NCI-H1930 (cell line): ENCODE results near the gene AATF.

Experiments used
- DNase-seq, 2 experiments: peaks; one replicate each; lab custom pipeline; 2025; lab: John Stamatoyannopoulos, UW

AATF gene

DNA sequence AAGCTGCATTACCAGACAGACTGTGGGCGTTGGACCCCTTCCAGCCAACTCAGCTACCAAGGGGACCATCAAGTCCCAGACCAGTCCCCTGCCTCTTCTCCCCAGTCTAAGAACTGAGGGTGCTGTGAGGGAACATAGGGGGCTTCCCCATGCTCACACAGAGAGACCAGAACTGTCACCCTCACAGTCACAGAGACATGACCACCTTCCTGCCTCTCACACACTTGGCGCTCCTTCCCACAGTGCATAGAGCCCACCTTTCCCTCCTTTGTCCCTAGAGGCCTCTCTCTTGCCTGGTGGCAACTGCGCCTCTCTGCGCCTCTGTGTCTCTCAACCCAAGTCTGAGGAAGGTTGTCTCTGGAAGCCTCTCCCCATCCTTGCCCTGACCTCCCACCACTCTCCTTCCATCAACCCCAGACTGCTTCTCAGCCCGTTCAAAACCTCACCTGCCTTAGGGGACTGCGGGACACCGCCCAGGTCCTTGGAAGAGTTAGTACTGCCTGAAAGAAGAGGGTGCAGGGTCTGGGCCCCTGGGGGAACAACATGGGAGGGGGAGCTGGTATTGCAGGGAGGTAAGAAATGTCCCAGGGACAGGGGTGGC is 17.6 kb upstream of the AATF start:
- no peak for DNase-seq

DNA sequence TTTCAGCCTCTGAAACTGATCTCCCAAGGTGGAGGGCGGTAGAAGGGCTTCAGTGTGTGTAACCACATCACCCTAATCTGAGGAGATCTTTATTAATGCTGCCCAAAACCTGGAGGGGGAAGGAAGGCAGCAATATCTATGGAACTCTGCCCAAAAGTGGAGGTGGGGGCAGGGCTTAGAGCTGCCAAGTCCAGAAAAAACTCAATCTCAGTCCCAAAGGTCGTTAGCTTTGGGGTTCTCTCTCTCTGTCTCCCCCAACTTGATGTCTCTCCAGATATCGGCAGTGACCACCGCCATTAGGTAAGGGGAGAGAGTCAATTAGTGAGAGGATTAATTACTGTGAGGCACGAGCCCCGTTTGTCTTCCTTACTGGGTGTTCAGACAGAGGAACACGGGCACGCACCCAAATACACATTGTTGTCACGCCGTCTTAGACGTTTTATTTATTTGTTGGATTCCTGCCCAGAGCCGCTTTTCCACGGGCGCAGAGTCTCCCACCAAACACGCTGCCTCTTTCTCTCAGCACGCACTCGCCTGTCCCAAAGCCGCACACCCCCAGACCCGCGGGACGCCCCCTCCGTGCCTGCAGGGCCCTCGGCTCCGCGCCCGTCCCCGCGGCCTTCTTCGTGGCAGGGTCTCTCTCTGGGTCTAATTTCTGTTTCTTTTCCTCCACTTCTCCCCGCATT is 16.9 kb upstream of the AATF start:
- DNase-seq: no peak

DNA sequence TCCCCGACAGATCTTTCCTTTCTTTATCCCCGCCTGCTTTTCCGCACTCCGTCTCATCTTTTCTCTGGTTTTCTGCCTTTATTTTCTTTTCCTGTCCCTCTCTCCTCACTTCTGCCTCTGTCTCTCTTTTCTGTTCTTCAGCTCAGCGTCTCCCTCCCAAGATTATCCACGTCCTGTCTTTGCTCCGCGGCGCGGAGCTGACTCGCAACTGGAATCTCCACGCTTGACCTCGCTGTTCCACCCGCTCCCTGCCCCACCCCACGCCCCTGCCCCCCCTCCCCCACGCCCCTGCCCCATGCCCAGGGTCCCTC is 16.4 kb upstream of the AATF start:
- DNase-seq: no peak

- no peak for DNase-seq
Measured at GRCh38 chr17:36932694-36933511, 15.9 kb upstream of the AATF start.

DNA sequence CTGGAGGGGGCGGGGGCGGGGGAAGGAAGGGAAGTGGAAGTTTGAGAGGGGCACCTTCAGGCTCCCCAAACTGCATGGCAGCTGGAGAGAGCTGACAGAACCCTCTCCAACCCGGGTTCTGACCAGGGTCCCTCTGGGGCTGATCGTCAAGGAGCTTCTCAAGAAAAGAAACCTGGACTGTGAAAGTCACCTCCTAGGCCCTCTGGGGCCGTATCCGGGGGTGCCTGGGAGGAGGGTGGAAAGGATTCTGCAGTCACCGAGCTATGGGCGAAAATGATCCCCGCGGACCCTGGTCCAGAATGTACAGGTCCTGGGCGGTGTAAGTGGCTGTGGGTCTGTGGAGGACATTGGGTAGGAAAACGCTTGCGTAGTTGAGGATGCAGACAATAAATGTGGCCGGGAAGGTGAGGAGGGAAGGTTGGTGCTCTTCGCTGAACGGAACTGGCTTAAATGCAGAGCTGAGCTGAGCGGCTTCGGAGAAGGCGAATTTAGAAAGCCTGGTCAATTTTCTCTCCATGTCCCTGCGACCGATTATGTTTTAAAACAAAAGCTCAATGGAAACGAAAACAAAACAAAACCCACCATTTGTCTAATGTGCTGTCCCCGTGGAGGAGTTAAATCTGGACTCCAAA is 15.1 kb upstream of the AATF start:
- no peak for DNase-seq

GRCh38 chr17:36934144-36934691 is 14.5 kb upstream of the AATF start:
- no peak for DNase-seq

- DNase-seq: peak in 1 of 2 experiments; percentile 26
Measured at GRCh38 chr17:36934692-36935630, 13.8 kb upstream of the AATF start.

- DNase-seq: no peak
Measured at GRCh38 chr17:36935671-36936454, 12.9 kb upstream of the AATF start.

- peak; percentile 47 to 60 for DNase-seq
Measured at GRCh38 chr17:36936455-36937000, 12.2 kb upstream of the AATF start.

GRCh38 chr17:36937001-36937958 is 11.5 kb upstream of the AATF start, which contains the start of gene LHX1:
LHX1 (plus strand) TSS chr17:36937475; CDS start chr17:36938198, 723 bp downstream.
- no peak for DNase-seq

DNA sequence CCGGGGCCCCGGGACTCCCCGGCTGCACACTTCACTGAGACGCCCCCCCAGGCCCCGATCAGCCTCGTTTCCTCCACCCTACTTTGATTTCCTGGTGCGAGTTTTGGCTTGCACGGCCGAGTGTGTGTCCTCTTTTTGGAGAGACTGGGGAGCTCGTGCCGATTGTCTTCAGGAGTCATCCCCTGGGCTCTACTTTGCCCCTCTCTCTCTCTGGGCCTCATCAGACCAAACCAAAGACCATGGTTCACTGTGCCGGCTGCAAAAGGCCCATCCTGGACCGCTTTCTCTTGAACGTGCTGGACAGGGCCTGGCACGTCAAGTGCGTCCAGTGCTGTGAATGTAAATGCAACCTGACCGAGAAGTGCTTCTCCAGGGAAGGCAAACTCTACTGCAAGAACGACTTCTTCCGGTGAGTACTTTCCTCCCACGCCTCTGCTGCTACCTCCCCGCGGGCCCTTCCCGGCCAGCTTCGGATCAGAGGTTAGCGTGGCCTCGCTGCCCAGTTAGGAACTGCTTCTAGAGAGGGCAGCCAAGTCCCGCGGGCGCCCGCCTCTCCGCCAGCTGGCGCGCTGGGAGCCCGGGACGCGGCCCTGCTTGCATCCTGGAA is 10.7 kb upstream of the AATF start:
- no peak for DNase-seq

GRCh38 chr17:36938566-36939051 is 10.1 kb upstream of the AATF start:
- no peak for DNase-seq

- DNase-seq: no peak
Measured at GRCh38 chr17:36939052-36939801, 9.5 kb upstream of the AATF start.

GRCh38 chr17:36939802-36940312 is 8.9 kb upstream of the AATF start:
- DNase-seq: no peak

DNA sequence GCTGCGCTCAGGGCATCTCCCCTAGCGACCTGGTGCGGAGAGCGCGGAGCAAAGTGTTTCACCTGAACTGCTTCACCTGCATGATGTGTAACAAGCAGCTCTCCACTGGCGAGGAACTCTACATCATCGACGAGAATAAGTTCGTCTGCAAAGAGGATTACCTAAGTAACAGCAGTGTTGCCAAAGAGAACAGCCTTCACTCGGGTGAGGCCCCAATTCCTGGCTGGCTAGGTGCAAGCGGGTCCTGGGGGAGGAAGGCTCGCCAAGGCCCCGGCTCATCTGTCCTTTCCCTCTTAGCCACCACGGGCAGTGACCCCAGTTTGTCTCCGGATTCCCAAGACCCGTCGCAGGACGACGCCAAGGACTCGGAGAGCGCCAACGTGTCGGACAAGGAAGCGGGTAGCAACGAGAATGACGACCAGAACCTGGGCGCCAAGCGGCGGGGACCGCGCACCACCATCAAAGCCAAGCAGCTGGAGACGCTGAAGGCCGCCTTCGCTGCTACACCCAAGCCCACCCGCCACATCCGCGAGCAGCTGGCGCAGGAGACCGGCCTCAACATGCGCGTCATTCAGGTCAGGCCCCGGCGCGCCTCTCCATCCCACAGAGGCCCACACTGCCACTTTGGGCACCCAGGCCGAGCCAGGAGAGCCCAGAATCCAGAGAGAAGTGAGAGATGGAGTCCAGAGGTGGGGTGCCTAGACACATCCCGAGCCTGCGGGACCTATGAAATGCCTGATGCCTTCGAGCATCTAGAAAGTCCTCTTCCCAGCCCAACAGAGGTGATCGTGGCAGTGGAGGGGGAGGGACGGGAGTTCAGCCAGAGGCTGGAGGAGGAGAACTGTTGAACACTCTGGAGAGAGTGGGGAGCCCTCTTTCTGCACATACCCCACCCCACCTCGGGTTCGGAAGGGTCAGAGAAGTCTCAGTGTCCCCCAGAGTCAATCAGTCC is 8.2 kb upstream of the AATF start:
- DNase-seq: no peak
